Left colon (tissue), 2 donors: Measurements from ENCODE around the gene CHCHD1. TPM values are rescaled to one million over a fixed set of nuclear protein-coding genes. Genes with fewer than 3 reads are reported as not detected.

Experiments
- ATAC-seq: fragments of 200-7000 bp; cut with Tn5 transposase; one replicate; pipeline ENCODE4 v1.9.1; 2020; ENCODE audit warnings: mild to moderate bottlenecking, moderate library complexity
- DNase-seq, 2 donors: peaks; one replicate each; pipeline ENCODE4 v3.0.0-alpha.2; 2020
- intact Hi-C, 2 donors: fragments of 100-400 bp; cut with DNase I in 1 of 2; cut with micrococcal nuclease in 1 of 2; formaldehyde crosslinking; loops; one replicate each; pipeline versions ENCODE4 v1.11.2 to v1.14.0; 2022; cut with DNase I, micrococcal nuclease
- total RNA-seq, 2 donors: library from RNA; stranded (reverse); fragmentation: NEBNext Ultra II Directional; extraction: Animal tissue kit (Norgen Biotek cat#: 25700); gene quantifications; one replicate each; pipeline ENCODE4 v1.2.1, GENCODE V29; 2021
- donor health status: DM: no; HTN: no; CAD: no.
- donor health status: DM: yes; HTN: yes; CAD: no.

The CHCHD1 gene
- total RNA-seq, 2 donors from 2014 or later, result 26.0 to 28.5 TPM

DNA sequence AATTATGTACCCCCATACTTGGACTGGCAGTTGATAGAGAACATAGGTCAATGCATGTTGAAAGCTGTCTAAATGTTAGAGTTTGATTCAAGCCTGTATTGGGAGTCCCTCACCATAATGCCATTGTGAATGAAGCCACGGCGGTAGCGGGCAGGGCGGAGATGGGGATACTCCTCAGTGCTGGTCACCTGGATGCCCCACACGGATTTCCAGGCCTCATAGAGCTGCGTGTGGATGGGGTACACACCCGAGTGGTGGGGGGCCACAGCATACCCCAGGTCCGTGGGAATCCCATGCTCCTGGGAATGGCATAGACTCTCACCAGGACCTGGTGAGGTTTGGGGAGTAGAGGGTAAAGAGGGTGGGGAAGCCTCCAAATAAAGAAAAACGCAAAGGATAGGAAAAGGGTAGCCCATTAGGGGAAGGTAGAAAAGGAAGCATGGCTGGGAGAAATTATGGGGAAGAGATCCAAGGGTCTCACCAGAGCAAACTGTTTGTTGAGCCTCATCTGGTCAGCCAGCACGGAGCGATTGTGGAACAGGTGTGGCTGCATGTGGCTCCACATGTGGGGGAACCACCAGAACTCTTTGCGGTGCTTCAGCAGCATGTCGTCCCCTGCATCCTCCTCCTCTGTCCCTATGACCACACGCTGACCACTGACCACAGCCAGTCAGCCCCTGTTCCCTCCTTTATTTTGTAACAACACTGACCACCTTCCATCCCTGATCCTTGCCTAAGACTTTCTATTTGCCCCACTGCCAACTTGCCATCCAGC lies 24.5 kb downstream of the CHCHD1 start:
- DNase-seq (no peak), ATAC-seq (no peak)
- intact Hi-C loops, result no loop called here

- ATAC-seq, result no peak
- intact Hi-C loops, result no loop called here
Observed at GRCh38 chr10:73807471-73807870, 25.6 kb downstream of the CHCHD1 start.

GRCh38 chr10:73808021-73808815 lies 26.4 kb downstream of the CHCHD1 start:
- no peak for DNase-seq
- intact Hi-C loops, result no loop called here
- ATAC-seq, result no peak

More at GRCh38 chr10:73807471-73807870, 25.6 kb downstream of the CHCHD1 start:
- DNase-seq, result no peak

GRCh38 chr10:73809061-73809818 lies 27.4 kb downstream of the CHCHD1 start:
- no peak for DNase-seq
- ATAC-seq, result no peak
- intact Hi-C loops, result no loop called here

GRCh38 chr10:73810358-73810734 lies 28.5 kb downstream of the CHCHD1 start:
- no peak for ATAC-seq
- intact Hi-C loops, result no loop called here

GRCh38 chr10:73810735-73811465 lies 29.1 kb downstream of the CHCHD1 start:
- peak; percentile 46 to 64 for DNase-seq
- ATAC-seq, result peak; percentile 34

More at GRCh38 chr10:73810358-73810734, 28.5 kb downstream of the CHCHD1 start:
- no peak for DNase-seq

GRCh38 chr10:73812657-73813056 lies 30.8 kb downstream of the CHCHD1 start:
- DNase-seq (no peak), ATAC-seq (no peak)
- intact Hi-C loops, result no loop called here

More at GRCh38 chr10:73810735-73811465, 29.1 kb downstream of the CHCHD1 start:
- intact Hi-C loops, result no loop called here

DNA sequence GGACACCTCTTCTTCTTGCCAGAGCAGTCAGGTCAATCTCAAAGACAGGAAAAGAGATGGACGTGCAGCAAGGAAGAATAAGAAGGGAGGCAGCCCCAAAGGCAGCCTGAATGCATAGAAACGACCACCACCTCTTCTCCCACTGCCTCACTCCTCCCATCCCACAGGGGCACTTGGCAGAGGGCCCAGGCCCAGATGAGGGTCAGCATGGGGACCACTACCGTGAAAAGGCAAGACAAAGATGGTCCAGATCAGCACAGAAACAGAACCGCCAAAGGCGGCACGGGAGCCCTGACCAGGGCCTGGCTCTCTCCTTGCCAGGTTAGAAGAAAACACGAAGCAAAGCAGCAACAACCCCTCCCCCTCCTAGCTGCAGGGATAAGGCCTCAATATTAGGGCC lies 31.5 kb downstream of the CHCHD1 start:
- no peak for DNase-seq
- intact Hi-C loops, result no loop called here
- no peak for ATAC-seq

DNA sequence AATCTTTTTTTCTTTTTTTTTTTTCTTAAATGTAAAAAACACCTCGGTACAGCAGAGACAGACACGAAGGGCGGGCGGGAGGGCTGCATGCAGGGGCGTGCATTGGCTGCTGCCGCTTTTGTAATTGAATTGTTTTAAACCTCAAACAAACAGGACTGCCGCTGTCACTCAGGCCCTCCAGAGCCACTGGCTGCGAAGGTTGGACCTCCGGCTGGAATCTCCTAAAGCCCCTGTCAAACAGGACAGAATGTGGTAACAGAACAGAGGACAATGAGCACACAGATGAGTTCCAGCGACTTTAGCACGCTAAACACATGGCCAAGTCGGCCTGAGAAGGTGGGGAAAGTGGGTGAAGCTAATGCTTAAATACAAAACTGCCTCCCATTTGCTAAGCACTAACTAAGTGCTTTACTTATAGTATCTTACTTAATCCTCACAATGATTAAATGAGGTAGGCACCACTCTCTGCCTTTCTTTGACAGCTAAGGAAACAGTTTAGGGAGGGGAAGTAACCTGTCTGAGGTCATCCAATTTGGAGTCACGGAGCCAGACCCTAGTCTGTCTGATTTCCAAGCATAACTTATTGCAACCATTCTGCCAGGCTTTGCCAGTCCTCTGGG lies 32.5 kb downstream of the CHCHD1 start:
- intact Hi-C loops, result no loop called here
- no peak for ATAC-seq
- no peak for DNase-seq

DNA sequence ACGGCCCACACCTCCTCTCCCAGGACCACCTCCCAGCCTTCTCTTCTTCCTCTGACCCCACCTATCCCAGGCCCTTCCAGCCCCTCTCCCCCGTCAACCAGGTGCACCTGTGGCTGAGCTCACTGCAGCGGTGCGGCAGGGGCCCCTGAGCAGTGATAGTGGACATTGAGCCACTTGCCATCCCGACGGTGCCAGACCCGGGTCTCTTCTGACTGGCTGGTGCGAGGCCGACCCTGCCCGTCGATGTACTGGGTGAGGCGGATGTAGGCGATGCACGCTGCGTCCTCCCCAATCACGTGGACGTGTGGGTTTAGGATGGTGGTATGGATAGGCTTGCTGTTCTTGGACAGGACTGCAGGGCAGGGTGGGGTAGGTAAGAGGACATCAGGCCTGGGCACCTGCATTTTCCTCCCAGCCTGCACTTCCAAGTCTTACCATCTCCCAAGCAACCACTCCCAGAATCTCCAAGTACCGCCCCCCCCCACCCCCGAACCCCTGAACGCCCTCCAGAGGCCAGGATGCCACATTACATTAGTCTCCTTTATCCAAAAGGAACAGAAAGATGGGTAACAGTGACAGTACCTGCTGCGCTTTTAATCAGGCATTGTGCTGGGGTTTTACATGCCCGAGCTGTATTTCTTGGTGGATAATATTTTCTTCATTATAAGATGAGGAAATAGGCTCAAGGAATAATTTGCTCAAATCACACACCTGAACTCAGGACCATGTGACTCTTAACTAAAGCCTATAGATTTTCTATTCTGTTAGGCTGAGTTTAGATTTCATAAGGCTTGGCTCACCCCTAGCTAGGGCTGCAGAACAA lies 33.3 kb downstream of the CHCHD1 start:
- intact Hi-C loops, result no loop called here
- no peak for DNase-seq
- ATAC-seq, result no peak

DNA sequence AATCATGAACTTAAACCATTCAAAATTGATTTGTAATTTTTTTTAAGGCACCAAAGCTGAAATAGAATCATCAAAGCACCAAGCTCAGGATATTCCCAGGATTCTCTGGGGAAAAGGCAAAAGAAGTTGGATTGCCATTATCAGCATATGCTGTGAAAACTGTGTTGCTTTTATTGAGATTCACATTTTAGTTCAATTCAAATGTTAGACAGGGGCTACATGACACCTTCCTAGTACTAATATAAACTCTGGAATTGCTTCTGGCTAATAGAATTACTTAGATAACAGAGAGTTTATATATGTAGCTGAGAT lies 33.8 kb downstream of the CHCHD1 start:
- no peak for ATAC-seq

GRCh38 chr10:73816917-73817729 lies 35.3 kb downstream of the CHCHD1 start:
- DNase-seq, result no peak
- ATAC-seq, result no peak
- intact Hi-C loops, result no loop called here

More for the DNA sequence above, 33.8 kb downstream of the CHCHD1 start:
- no peak for DNase-seq
- intact Hi-C loops, result no loop called here

- intact Hi-C loops, result no loop called here
- DNase-seq, result no peak
- ATAC-seq, result no peak
Observed at GRCh38 chr10:73817826-73818225, 36.0 kb downstream of the CHCHD1 start.

GRCh38 chr10:73818402-73818801 lies 36.6 kb downstream of the CHCHD1 start:
- no peak for DNase-seq
- intact Hi-C loops, result no loop called here
- ATAC-seq, result no peak

DNA sequence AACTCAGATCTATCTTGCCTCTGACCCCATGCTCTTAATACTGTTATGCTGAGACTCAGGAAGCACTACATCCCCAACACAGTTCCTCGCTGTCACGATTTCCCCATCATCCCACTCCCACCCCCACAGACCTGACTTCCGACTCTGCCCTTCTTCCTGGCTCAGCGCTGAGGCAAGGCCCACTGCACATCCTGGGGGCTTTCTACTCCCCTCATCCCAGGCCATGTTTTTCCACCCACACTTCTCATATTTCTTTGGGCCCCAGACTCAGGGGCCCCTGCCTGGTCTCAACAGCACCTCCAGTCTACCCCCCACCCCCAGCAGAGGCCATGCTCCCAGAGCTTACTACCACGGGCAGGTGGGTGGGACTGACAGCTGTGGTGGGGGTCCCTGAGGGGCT lies 37.2 kb downstream of the CHCHD1 start:
- ATAC-seq, result no peak
- no peak for DNase-seq
- intact Hi-C loops, result no loop called here

GRCh38 chr10:73819513-73820093 lies 37.8 kb downstream of the CHCHD1 start:
- peak; percentile 84 to 86 for DNase-seq
- intact Hi-C loops, result no loop called here
- ATAC-seq, result peak; percentile 91

- ATAC-seq (no peak), DNase-seq (no peak)
- intact Hi-C loops, result no loop called here
Observed at GRCh38 chr10:73823391-73823790, 41.5 kb downstream of the CHCHD1 start.
